HG03064 (cell line): ENCODE data around the gene IFITM2.
"Not testable (repeated sequence)": the region's sequence is repeated elsewhere in the genome, so short reads cannot be mapped to it uniquely, and the experiment has no call there.

Experiments
- ATAC-seq: cut with Tn5 transposase; IDR thresholded peaks from one replicate; pipeline ENCODE4 v1.9.1; 2021; ENCODE audit warnings: low read depth; ENCODE audit not compliant: unreplicated experiment

Gene IFITM2

GRCh38 chr11:281486-282161, 26.0 kb upstream of the IFITM2 start:
- ATAC-seq, result no peak

- ATAC-seq, result no peak
These were observed 25.4 kb upstream of the IFITM2 start for GRCh38 chr11:282171-282570.

GRCh38 chr11:282630-283360, 24.8 kb upstream of the IFITM2 start:
- ATAC-seq, result no peak

- no peak for ATAC-seq
These were observed 24.1 kb upstream of the IFITM2 start for GRCh38 chr11:283405-284104.

GRCh38 chr11:284105-285020, 23.3 kb upstream of the IFITM2 start:
- no peak for ATAC-seq

- ATAC-seq, result no peak
These were observed 22.4 kb upstream of the IFITM2 start for GRCh38 chr11:285021-285893.

GRCh38 chr11:285894-286220, 21.8 kb upstream of the IFITM2 start:
- no peak for ATAC-seq

GRCh38 chr11:286977-287820, 20.4 kb upstream of the IFITM2 start:
- ATAC-seq, result not testable (repeated sequence)

- ATAC-seq, result no peak
These were observed 19.7 kb upstream of the IFITM2 start for GRCh38 chr11:287821-288477.

- ATAC-seq, result peak; percentile 76
These were observed 18.9 kb upstream of the IFITM2 start, which contains the start of gene PGGHG for GRCh38 chr11:288478-289397. PGGHG (plus strand) TSS chr11:289126; CDS start chr11:289817, 691 bp downstream.

GRCh38 chr11:289398-289711, 18.3 kb upstream of the IFITM2 start:
- no peak for ATAC-seq

GRCh38 chr11:289712-290620, 17.6 kb upstream of the IFITM2 start:
- no peak for ATAC-seq

- no peak for ATAC-seq
These were observed 16.9 kb upstream of the IFITM2 start for GRCh38 chr11:290621-291231.

- ATAC-seq, result no peak
These were observed 16.1 kb upstream of the IFITM2 start for GRCh38 chr11:291281-292210.
